GM15510 (cell line): ENCODE data around the gene NIN.
A peak's percentile ranks its signal among the peaks of the same experiment; 100 is the strongest.

Experiments
- POLR2A ChIP-seq: IDR thresholded peaks from 3 replicates; pipeline ENCODE4 v1.6.1; 2011; ENCODE audit warnings: borderline replicate concordance; ENCODE audit not compliant: insufficient read length; ENCODE audit errors: extremely low read depth

NIN gene

GRCh38 chr14:50830932-50831725 is at the start of gene NIN:
Gene NIN (minus strand): TSS chr14:50831162. CDS start chr14:50822056, 9,106 bp downstream.
- TF ChIP-seq POLR2A: peak; percentile 73

GRCh38 chr14:50875359-50876070 is 44.6 kb upstream of the NIN start:
- no peak for TF ChIP-seq POLR2A

GRCh38 chr14:50874757-50875156 is 43.8 kb upstream of the NIN start:
- TF ChIP-seq POLR2A: no peak

GRCh38 chr14:50871914-50872732 is 41.2 kb upstream of the NIN start, which contains the start of gene ABHD12B:
Gene ABHD12B (plus strand): TSS chr14:50872053. CDS start chr14:50872175, 122 bp downstream.
- no peak for TF ChIP-seq POLR2A

GRCh38 chr14:50871228-50871627 is 40.3 kb upstream of the NIN start:
- no peak for TF ChIP-seq POLR2A

- TF ChIP-seq POLR2A: no peak
Observed at GRCh38 chr14:50865391-50866076, 34.6 kb upstream of the NIN start.

- no peak for TF ChIP-seq POLR2A
Observed at GRCh38 chr14:50864946-50865345, 34.0 kb upstream of the NIN start.

GRCh38 chr14:50864237-50864636 is 33.3 kb upstream of the NIN start:
- TF ChIP-seq POLR2A: no peak

GRCh38 chr14:50862036-50862570 is 31.1 kb upstream of the NIN start:
- TF ChIP-seq POLR2A: no peak

GRCh38 chr14:50860478-50861086 is 29.6 kb upstream of the NIN start:
- no peak for TF ChIP-seq POLR2A

- no peak for TF ChIP-seq POLR2A
Observed at GRCh38 chr14:50859296-50859624, 28.3 kb upstream of the NIN start.

GRCh38 chr14:50856660-50857059 is 25.7 kb upstream of the NIN start:
- TF ChIP-seq POLR2A: no peak

GRCh38 chr14:50855558-50855957 is 24.6 kb upstream of the NIN start:
- TF ChIP-seq POLR2A: no peak

GRCh38 chr14:50854521-50854920 is 23.6 kb upstream of the NIN start:
- TF ChIP-seq POLR2A: no peak

- TF ChIP-seq POLR2A: no peak
Observed at GRCh38 chr14:50853891-50854290, 22.9 kb upstream of the NIN start.
